Ascending aorta (tissue), 2 donors: ENCODE data around the gene ACOXL. TPM values are rescaled to one million over a fixed set of nuclear protein-coding genes. Genes with fewer than 3 reads are reported as not detected.

Experiments used
- DNase-seq, 2 donors: peaks; one replicate each; pipeline ENCODE4 v3.0.0-alpha.2; 2019; ENCODE audit warnings: low spot score in 2 of 2
- H3K27ac ChIP-seq, 2 donors: fragments of 200-600 bp; sonication (generic); one replicate each; pipeline ENCODE4 v1.5.1; 2016 to 2017; ENCODE audit warnings: mild to moderate bottlenecking in 1 of 2
- H3K27me3 ChIP-seq: fragments of 200-600 bp; sonication (generic); one replicate; pipeline ENCODE4 v1.5.1; 2017
- H3K36me3 ChIP-seq, 2 donors: fragments of 200-600 bp; sonication (generic); one replicate each; pipeline ENCODE4 v1.5.1; 2016
- H3K4me1 ChIP-seq, 2 donors: fragments of 200-600 bp; sonication (generic); one replicate each; pipeline ENCODE4 v1.5.1; 2016 to 2017; ENCODE audit warnings: mild to moderate bottlenecking in 1 of 2
- H3K4me3 ChIP-seq, 2 donors: fragments of 200-600 bp; sonication (generic); one replicate each; pipeline ENCODE4 v1.5.1; 2016 to 2017; ENCODE audit warnings: mild to moderate bottlenecking in 1 of 2
- H3K9me3 ChIP-seq, 2 donors: fragments of 200-600 bp; sonication (generic); one replicate each; pipeline ENCODE4 v1.5.1; 2016
- CTCF ChIP-seq, 3 experiments: fragments of 200-600 bp in 2 of 3; fragments of 450-650 bp in 1 of 3; sonication (generic) in 2 of 3; IDR thresholded peaks; one replicate each; pipeline ENCODE4 v1.5.1; 2016 to 2019; ENCODE audit warnings: antibody characterized with exemption in 3 of 3, mild to moderate bottlenecking in 1 of 3, moderate library complexity in 1 of 3
- intact Hi-C: fragments of 100-400 bp; cut with DNase I; formaldehyde crosslinking; loops from one replicate; pipeline ENCODE4 v1.15.1; 2023
- total RNA-seq: library from RNA; depleted of rRNA; stranded (reverse); fragments of >200 nt; gene quantifications from one replicate; pipeline ENCODE4 v1.1.0, GENCODE V29; 2016

The ACOXL gene
- total RNA-seq, 1 donor from 2014 or later: not detected

- Histone ChIP-seq H3K36me3 (no peaks in the 10 kb centered on the region), H3K4me1 (no peaks in the 10 kb centered on the region), H3K4me3 (no peak overlapping the region), H3K27ac (no peak overlapping the region), H3K27me3 (no peaks in the 10 kb centered on the region), H3K9me3 (peaks cover 5 to 6% of the 10 kb centered on the region in 2 donors)
- DNase-seq: no peak
- TF ChIP-seq CTCF (IDR thresholded peaks at IDR 0.05): no peak
- intact Hi-C loops: no loop called here
Observed at GRCh38 chr2:110818767-110819481, 86.6 kb downstream of the ACOXL start.

- H3K9me3 ChIP-seq: peaks cover 5 to 14% of the 10 kb centered on the region in 2 donors
- H3K27me3 ChIP-seq: no peaks in the 10 kb centered on the region
- H3K4me1 ChIP-seq: no peaks in the 10 kb centered on the region
- no peak overlapping the region for H3K27ac ChIP-seq
- no peak for DNase-seq
- no peaks in the 10 kb centered on the region for H3K36me3 ChIP-seq
- no peak overlapping the region for H3K4me3 ChIP-seq
- intact Hi-C loops: no loop called here
- no peak for TF ChIP-seq CTCF (IDR thresholded peaks at IDR 0.05)
Observed at GRCh38 chr2:110819711-110820110, 87.3 kb downstream of the ACOXL start.

DNA sequence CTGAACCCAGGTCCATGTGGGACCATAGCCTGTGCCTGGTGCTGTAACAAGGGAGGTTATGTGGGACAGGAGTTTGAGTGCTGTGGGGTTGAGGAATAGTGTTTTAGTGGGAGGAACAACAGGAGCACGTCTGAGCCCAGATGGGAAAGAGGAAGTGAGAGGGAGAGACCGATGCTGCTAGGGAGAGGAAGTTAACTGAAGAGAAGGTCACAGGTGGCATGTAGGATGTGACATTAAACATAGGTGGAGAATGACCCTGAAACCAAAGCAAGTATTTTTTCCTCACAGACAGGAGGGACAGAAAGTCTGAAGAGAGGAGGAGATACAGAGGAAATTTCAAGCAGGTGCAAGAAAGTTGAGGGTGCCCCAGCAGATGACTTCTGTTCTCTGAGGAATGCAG is 87.8 kb downstream of the ACOXL start:
- no peaks in the 10 kb centered on the region for H3K36me3 ChIP-seq
- intact Hi-C loops: no loop called here
- no peaks in the 10 kb centered on the region for H3K27me3 ChIP-seq
- no peak for TF ChIP-seq CTCF (IDR thresholded peaks at IDR 0.05)
- peaks cover 5 to 18% of the 10 kb centered on the region in 2 donors for H3K9me3 ChIP-seq
- H3K4me3 ChIP-seq: no peak overlapping the region
- no peaks in the 10 kb centered on the region for H3K4me1 ChIP-seq
- no peak for DNase-seq
- no peak overlapping the region for H3K27ac ChIP-seq

- intact Hi-C loops: no loop called here
- Histone ChIP-seq H3K9me3 (peaks cover 5 to 20% of the 10 kb centered on the region in 2 donors), H3K27me3 (no peaks in the 10 kb centered on the region), H3K36me3 (no peaks in the 10 kb centered on the region), H3K4me3 (no peak overlapping the region), H3K27ac (no peak overlapping the region), H3K4me1 (no peaks in the 10 kb centered on the region)
- no peak for DNase-seq
- TF ChIP-seq CTCF (IDR thresholded peaks at IDR 0.05): no peak
Observed at GRCh38 chr2:110823165-110823564, 90.8 kb downstream of the ACOXL start.

- no peaks in the 10 kb centered on the region for H3K27me3 ChIP-seq
- H3K36me3 ChIP-seq: no peaks in the 10 kb centered on the region
- H3K9me3 ChIP-seq: peaks cover 5 to 20% of the 10 kb centered on the region in 2 donors
- no peak overlapping the region for H3K27ac ChIP-seq
- H3K4me3 ChIP-seq: no peak overlapping the region
- no peaks in the 10 kb centered on the region for H3K4me1 ChIP-seq
- no peak for TF ChIP-seq CTCF (IDR thresholded peaks at IDR 0.05)
- DNase-seq: no peak
- intact Hi-C loops: no loop called here
Observed at GRCh38 chr2:110827511-110827910, 95.1 kb downstream of the ACOXL start.
